ENCODE data around the gene FAM200B. TPM values are rescaled to one million over a fixed set of nuclear protein-coding genes. Genes with fewer than 3 reads are reported as not detected.

Gene FAM200B
- polyA plus RNA-seq, 1 of the 3 experiments (the other 2 are of a cell fraction) = 46.3 TPM

GRCh38 chr4:15690020-15690809, 8.6 kb downstream of the FAM200B start (continued):
- no peak for TF ChIP-seq MAX (IDR thresholded peaks at IDR 0.05; ENCODE audit: low read depth)
- no peak for TF ChIP-seq MXI1 (IDR thresholded peaks at IDR 0.05; ENCODE audit: low read depth, low read length)
- TF ChIP-seq EZH2phosphoT487 (IDR thresholded peaks at IDR 0.05; ENCODE audit: borderline replicate concordance, low read depth) = no peak
- no peak for TF ChIP-seq RFX5 (IDR thresholded peaks at IDR 0.05; ENCODE audit: low read length)
- peak; percentile 52; the same call in 1 of the 2 replicates for TF ChIP-seq ZBTB33 (IDR thresholded peaks at IDR 0.05; ENCODE audit: borderline replicate concordance, low read depth)
- TF ChIP-seq RXRA (IDR thresholded peaks at IDR 0.05; ENCODE audit: borderline replicate concordance, low read depth) = no peak
- no peak for TF ChIP-seq CHD2 (IDR thresholded peaks at IDR 0.05; ENCODE audit: low read length, partially characterized antibody)
- TF ChIP-seq MEF2A (IDR thresholded peaks at IDR 0.05; ENCODE audit: borderline replicate concordance, low read depth) = no peak
- TF ChIP-seq YY1 (IDR thresholded peaks at IDR 0.05; ENCODE audit: low read depth) = no peak
- no peak for TF ChIP-seq FOXM1 (IDR thresholded peaks at IDR 0.05; ENCODE audit: low read depth)
- peak; percentile 70; the same call in 1 of the 2 replicates for TF ChIP-seq TEAD4 (IDR thresholded peaks at IDR 0.05; ENCODE audit: borderline replicate concordance, insufficient read depth)
- TF ChIP-seq ELF1 (IDR thresholded peaks at IDR 0.05) = no peak
- peak; percentile 55 for TF ChIP-seq NFIC (IDR thresholded peaks at IDR 0.05; ENCODE audit: borderline replicate concordance)
- TF ChIP-seq RCOR1 (IDR thresholded peaks at IDR 0.05; ENCODE audit: low read length) = no peak
- TF ChIP-seq JUND (IDR thresholded peaks at IDR 0.05) = peak; percentile 78
- TF ChIP-seq CTCF (IDR thresholded peaks at IDR 0.05) = no peak
- TF ChIP-seq GATA2 (CRISPR knock-in tag; IDR thresholded peaks at IDR 0.05) = no peak
- TF ChIP-seq REST (IDR thresholded peaks at IDR 0.05; ENCODE audit: low read depth, low read length) = no peak
- TF ChIP-seq POLR2AphosphoS5 (IDR thresholded peaks at IDR 0.05; ENCODE audit: low read depth, low read length) = no peak; the same call in 1 of the 2 replicates
- no peak for TF ChIP-seq TAF1 (IDR thresholded peaks at IDR 0.05; ENCODE audit: borderline replicate concordance, low read depth, low read length)
